Measurements from ENCODE around the gene NAPG. TPM values are rescaled to one million over a fixed set of nuclear protein-coding genes. Genes with fewer than 3 reads are reported as not detected.

NAPG gene
- total RNA-seq, 1 experiment from 2014 or later, result 50.4 TPM

GRCh38 chr18:10485475-10485874 lies 40.4 kb upstream of the NAPG start:
- Histone ChIP-seq H2AFZ (ENCODE audit: low read length) (no peak overlapping the region), H3K9me3 (ENCODE audit: low read length) (no peaks in the 10 kb centered on the region)
- DNase-seq, result no peak

GRCh38 chr18:10486362-10486761 lies 39.5 kb upstream of the NAPG start:
- Histone ChIP-seq H3K79me2 (ENCODE audit: low read length) (no peaks in the 10 kb centered on the region), H3K27me3 (ENCODE audit: low read length) (no peaks in the 10 kb centered on the region), H3K9me3 (ENCODE audit: low read length) (no peaks in the 10 kb centered on the region), H3K9me2 (replicated peaks; ENCODE audit: insufficient read depth, low read length) (no peaks in the 10 kb centered on the region), H3K4me2 (ENCODE audit: low read depth, low read length, poor library complexity, severe bottlenecking) (peak overlapping the region; percentile 51), H2AFZ (ENCODE audit: low read length) (peak overlapping the region; percentile 65; the same call in 1 of the 2 replicates), H3K9ac (ENCODE audit: low read length) (peak overlapping the region; percentile 40), H3K4me1 (ENCODE audit: low read length) (peaks cover 94% of the 10 kb centered on the region), H4K20me1 (ENCODE audit: insufficient read depth, low read depth, low read length) (no peaks in the 10 kb centered on the region), H3K4me3 (ENCODE audit: low read length) (no peak overlapping the region), H3K27ac (ENCODE audit: low read length) (peak overlapping the region; percentile 45; the same call in 1 of the 2 replicates), H3K36me3 (ENCODE audit: insufficient read depth, low read length) (no peaks in the 10 kb centered on the region)
- peak; percentile 48 for DNase-seq

More at GRCh38 chr18:10485475-10485874, 40.4 kb upstream of the NAPG start:
- Histone ChIP-seq H3K4me1 (ENCODE audit: low read length) (peaks cover 94% of the 10 kb centered on the region), H4K20me1 (ENCODE audit: insufficient read depth, low read depth, low read length) (no peaks in the 10 kb centered on the region), H3K4me3 (ENCODE audit: low read length) (no peak overlapping the region), H3K36me3 (ENCODE audit: insufficient read depth, low read length) (no peaks in the 10 kb centered on the region), H3K79me2 (ENCODE audit: low read length) (no peaks in the 10 kb centered on the region), H3K4me2 (ENCODE audit: low read depth, low read length, poor library complexity, severe bottlenecking) (no peak overlapping the region), H3K27me3 (ENCODE audit: low read length) (no peaks in the 10 kb centered on the region), H3K9me2 (replicated peaks; ENCODE audit: insufficient read depth, low read length) (no peaks in the 10 kb centered on the region), H3K27ac (ENCODE audit: low read length) (peak overlapping the region; percentile 99), H3K9ac (ENCODE audit: low read length) (no peak overlapping the region)

- Histone ChIP-seq H3K27me3 (ENCODE audit: low read length) (no peaks in the 10 kb centered on the region), H3K4me3 (ENCODE audit: low read length) (0 out of 2 replicates have a peak overlapping the region, but pooled peaks have one; percentile 20), H3K9me3 (ENCODE audit: low read length) (no peaks in the 10 kb centered on the region), H3K9me2 (replicated peaks; ENCODE audit: insufficient read depth, low read length) (no peaks in the 10 kb centered on the region), H3K36me3 (ENCODE audit: insufficient read depth, low read length) (no peaks in the 10 kb centered on the region), H2AFZ (ENCODE audit: low read length) (peak overlapping the region; percentile 65), H3K9ac (ENCODE audit: low read length) (peak overlapping the region; percentile 40; the same call in 1 of the 2 replicates), H3K79me2 (ENCODE audit: low read length) (no peaks in the 10 kb centered on the region), H3K27ac (ENCODE audit: low read length) (peak overlapping the region; percentile 45; the same call in 1 of the 2 replicates), H3K4me1 (ENCODE audit: low read length) (peaks cover 86% of the 10 kb centered on the region), H3K4me2 (ENCODE audit: low read depth, low read length, poor library complexity, severe bottlenecking) (peak overlapping the region; percentile 51), H4K20me1 (ENCODE audit: insufficient read depth, low read depth, low read length) (no peaks in the 10 kb centered on the region)
- peak; percentile 49 for DNase-seq
Observed at GRCh38 chr18:10487154-10487553, 38.7 kb upstream of the NAPG start.

GRCh38 chr18:10488017-10488416 lies 37.8 kb upstream of the NAPG start:
- DNase-seq, result no peak
- Histone ChIP-seq H3K36me3 (ENCODE audit: insufficient read depth, low read length) (no peaks in the 10 kb centered on the region), H3K9me2 (replicated peaks; ENCODE audit: insufficient read depth, low read length) (no peaks in the 10 kb centered on the region), H3K27me3 (ENCODE audit: low read length) (no peaks in the 10 kb centered on the region), H4K20me1 (ENCODE audit: insufficient read depth, low read depth, low read length) (no peaks in the 10 kb centered on the region), H3K9ac (ENCODE audit: low read length) (no peak overlapping the region), H3K27ac (ENCODE audit: low read length) (no peak overlapping the region), H3K4me2 (ENCODE audit: low read depth, low read length, poor library complexity, severe bottlenecking) (peak overlapping the region; percentile 30), H3K79me2 (ENCODE audit: low read length) (no peaks in the 10 kb centered on the region), H3K4me1 (ENCODE audit: low read length) (peaks cover 77% of the 10 kb centered on the region), H3K4me3 (ENCODE audit: low read length) (no peak overlapping the region), H3K9me3 (ENCODE audit: low read length) (no peaks in the 10 kb centered on the region), H2AFZ (ENCODE audit: low read length) (no peak overlapping the region)

GRCh38 chr18:10490401-10491165 lies 35.2 kb upstream of the NAPG start:
- Histone ChIP-seq H3K9ac (ENCODE audit: low read length) (peak overlapping the region; percentile 28; the same call in 1 of the 2 replicates), H3K36me3 (ENCODE audit: insufficient read depth, low read length) (no peaks in the 10 kb centered on the region), H3K4me1 (ENCODE audit: low read length) (peaks cover 51% of the 10 kb centered on the region), H3K4me2 (ENCODE audit: low read depth, low read length, poor library complexity, severe bottlenecking) (no peak overlapping the region), H2AFZ (ENCODE audit: low read length) (peak overlapping the region; percentile 93), H3K27ac (ENCODE audit: low read length) (no peak overlapping the region), H3K4me3 (ENCODE audit: low read length) (no peak overlapping the region), H3K27me3 (ENCODE audit: low read length) (no peaks in the 10 kb centered on the region), H3K79me2 (ENCODE audit: low read length) (no peaks in the 10 kb centered on the region), H3K9me3 (ENCODE audit: low read length) (no peaks in the 10 kb centered on the region), H3K9me2 (replicated peaks; ENCODE audit: insufficient read depth, low read length) (no peaks in the 10 kb centered on the region), H4K20me1 (ENCODE audit: insufficient read depth, low read depth, low read length) (no peaks in the 10 kb centered on the region)
- peak; percentile 95 for DNase-seq

- Histone ChIP-seq H3K36me3 (ENCODE audit: insufficient read depth, low read length) (no peaks in the 10 kb centered on the region), H4K20me1 (ENCODE audit: insufficient read depth, low read depth, low read length) (no peaks in the 10 kb centered on the region), H3K4me2 (ENCODE audit: low read depth, low read length, poor library complexity, severe bottlenecking) (no peak overlapping the region), H3K79me2 (ENCODE audit: low read length) (no peaks in the 10 kb centered on the region), H2AFZ (ENCODE audit: low read length) (no peak overlapping the region), H3K9me2 (replicated peaks; ENCODE audit: insufficient read depth, low read length) (no peaks in the 10 kb centered on the region), H3K4me3 (ENCODE audit: low read length) (no peak overlapping the region), H3K9ac (ENCODE audit: low read length) (no peak overlapping the region), H3K27me3 (ENCODE audit: low read length) (no peaks in the 10 kb centered on the region), H3K27ac (ENCODE audit: low read length) (no peak overlapping the region), H3K9me3 (ENCODE audit: low read length) (no peaks in the 10 kb centered on the region), H3K4me1 (ENCODE audit: low read length) (peaks cover 4% of the 10 kb centered on the region)
- no peak for DNase-seq
Observed at GRCh38 chr18:10495936-10496335, 29.9 kb upstream of the NAPG start.

GRCh38 chr18:10497206-10497749 lies 28.5 kb upstream of the NAPG start:
- Histone ChIP-seq H3K4me2 (ENCODE audit: low read depth, low read length, poor library complexity, severe bottlenecking) (no peak overlapping the region), H3K79me2 (ENCODE audit: low read length) (no peaks in the 10 kb centered on the region), H3K4me1 (ENCODE audit: low read length) (no peaks in the 10 kb centered on the region), H3K9me3 (ENCODE audit: low read length) (no peaks in the 10 kb centered on the region), H3K4me3 (ENCODE audit: low read length) (no peak overlapping the region), H3K9ac (ENCODE audit: low read length) (no peak overlapping the region), H3K9me2 (replicated peaks; ENCODE audit: insufficient read depth, low read length) (no peaks in the 10 kb centered on the region), H3K27me3 (ENCODE audit: low read length) (no peaks in the 10 kb centered on the region), H3K27ac (ENCODE audit: low read length) (no peak overlapping the region), H3K36me3 (ENCODE audit: insufficient read depth, low read length) (no peaks in the 10 kb centered on the region), H2AFZ (ENCODE audit: low read length) (no peak overlapping the region), H4K20me1 (ENCODE audit: insufficient read depth, low read depth, low read length) (no peaks in the 10 kb centered on the region)
- DNase-seq, result no peak

GRCh38 chr18:10499230-10499629 lies 26.6 kb upstream of the NAPG start:
- H3K9ac ChIP-seq (ENCODE audit: low read length), result no peak overlapping the region
- no peak overlapping the region for H3K4me3 ChIP-seq (ENCODE audit: low read length)
- no peaks in the 10 kb centered on the region for H3K4me1 ChIP-seq (ENCODE audit: low read length)
- no peaks in the 10 kb centered on the region for H3K79me2 ChIP-seq (ENCODE audit: low read length)
- H4K20me1 ChIP-seq (ENCODE audit: insufficient read depth, low read depth, low read length), result no peaks in the 10 kb centered on the region
- DNase-seq, result no peak
- peaks cover under 1% of the 10 kb centered on the region; the same call in 1 of the 2 replicates for H3K9me3 ChIP-seq (ENCODE audit: low read length)
- no peaks in the 10 kb centered on the region for H3K27me3 ChIP-seq (ENCODE audit: low read length)
- H3K27ac ChIP-seq (ENCODE audit: low read length), result no peak overlapping the region
- H3K4me2 ChIP-seq (ENCODE audit: low read depth, low read length, poor library complexity, severe bottlenecking), result no peak overlapping the region
- H3K9me2 ChIP-seq (replicated peaks; ENCODE audit: insufficient read depth, low read length), result no peaks in the 10 kb centered on the region
- H2AFZ ChIP-seq (ENCODE audit: low read length), result no peak overlapping the region
- H3K36me3 ChIP-seq (ENCODE audit: insufficient read depth, low read length), result no peaks in the 10 kb centered on the region

Measured in Karpas-422 (cell line).